HEK293 (cell line): ENCODE measurements around the gene GLRA3.

Experiments used
- CTCF ChIA-PET: fragments of 350-600 bp; formaldehyde crosslinking; extraction: SDS; loops from one replicate; lab custom pipeline; 2021; ENCODE audit warnings: antibody characterized with exemption; lab: Yijun Ruan, JAX
- POLR2A ChIA-PET: fragments of 300-600 bp; formaldehyde crosslinking; extraction: SDS; loops from one replicate; lab custom pipeline; 2020; ENCODE audit warnings: antibody characterized with exemption, inconsistent platforms; lab: Yijun Ruan, JAX
- H3K27ac ChIP-seq: fragments of 200-500 bp; sonication (Bioruptor generic); 2 replicates; pipeline ENCODE4 v1.5.1; 2014; ENCODE audit warnings: low read depth, low read length, control low read depth, inconsistent platforms; ENCODE audit errors: extremely low read depth
- H3K36me3 ChIP-seq, 2 experiments: fragments of 200-500 bp in 1 of 2; sonication (Bioruptor generic) in 1 of 2; 1 replicate in 1 of 2; 2 replicates in 1 of 2; pipeline ENCODE4 v1.5.1; 2014 to 2017; ENCODE audit warnings: inconsistent platforms in 2 of 2, low read length in 2 of 2; ENCODE audit not compliant: control insufficient read depth in 2 of 2, insufficient read depth in 1 of 2
- H3K4me1 ChIP-seq: fragments of 200-500 bp; sonication (Bioruptor generic); 2 replicates; pipeline ENCODE4 v1.5.1; 2014; ENCODE audit warnings: mild to moderate bottlenecking, low read length, inconsistent platforms; ENCODE audit not compliant: control insufficient read depth, insufficient read depth
- H3K4me3 ChIP-seq: 2 replicates; pipeline ENCODE4 v1.5.1; 2011; ENCODE audit warnings: low read depth, mild to moderate bottlenecking, control low read depth, low read length, moderate library complexity
- H3K9me3 ChIP-seq: fragments of 200-500 bp; sonication (Bioruptor generic); 2 replicates; pipeline ENCODE4 v1.5.1; 2014; ENCODE audit warnings: low read depth, low read length, inconsistent platforms; ENCODE audit not compliant: control insufficient read depth, insufficient read depth
- KLF16 ChIP-seq: fragments of 450-650 bp; formaldehyde crosslinking; IDR thresholded peaks from 2 replicates; pipeline ENCODE4 v1.5.1; 2017; ENCODE audit warnings: missing biosample characterization, missing genetic modification characterization
- KLF7 ChIP-seq: fragments of 450-650 bp; formaldehyde crosslinking; IDR thresholded peaks from 2 replicates; pipeline ENCODE4 v1.5.1; 2016; ENCODE audit warnings: missing biosample characterization, missing genetic modification characterization, borderline replicate concordance
- OVOL3 ChIP-seq: fragments of 450-650 bp; formaldehyde crosslinking; IDR thresholded peaks from 2 replicates; pipeline ENCODE4 v1.5.1; 2016; ENCODE audit warnings: missing biosample characterization, missing genetic modification characterization
- PATZ1 ChIP-seq: fragments of 450-650 bp; formaldehyde crosslinking; IDR thresholded peaks from 2 replicates; pipeline ENCODE4 v1.5.1; 2016; ENCODE audit warnings: missing biosample characterization, missing genetic modification characterization
- REPIN1 ChIP-seq: fragments of 450-650 bp; formaldehyde crosslinking; IDR thresholded peaks from 2 replicates; pipeline ENCODE4 v1.5.1; 2017; ENCODE audit warnings: missing biosample characterization, missing genetic modification characterization, low read depth
- TSHZ1 ChIP-seq: fragments of 450-650 bp; formaldehyde crosslinking; IDR thresholded peaks from 2 replicates; pipeline ENCODE4 v1.5.1; 2016; ENCODE audit warnings: missing biosample characterization, missing genetic modification characterization, borderline replicate concordance
- ZEB2 ChIP-seq: fragments of 450-650 bp; formaldehyde crosslinking; IDR thresholded peaks from 2 replicates; pipeline ENCODE4 v1.5.1; 2016; ENCODE audit warnings: missing biosample characterization, missing genetic modification characterization
- ZFP37 ChIP-seq: fragments of 450-650 bp; formaldehyde crosslinking; IDR thresholded peaks from 2 replicates; pipeline ENCODE4 v1.5.1; 2016; ENCODE audit warnings: missing biosample characterization, missing genetic modification characterization
- ZNF146 ChIP-seq: fragments of 450-650 bp; formaldehyde crosslinking; IDR thresholded peaks from 2 replicates; pipeline ENCODE4 v1.5.1; 2016; ENCODE audit warnings: missing biosample characterization, missing genetic modification characterization
- ZNF214 ChIP-seq: fragments of 450-650 bp; formaldehyde crosslinking; IDR thresholded peaks from 2 replicates; pipeline ENCODE4 v1.5.1; 2017; ENCODE audit warnings: missing biosample characterization, mild to moderate bottlenecking, missing genetic modification characterization, borderline replicate concordance
- ZNF223 ChIP-seq: fragments of 450-650 bp; formaldehyde crosslinking; IDR thresholded peaks from 2 replicates; pipeline ENCODE4 v1.5.1; 2016; ENCODE audit warnings: missing biosample characterization, missing genetic modification characterization
- ZNF26 ChIP-seq: fragments of 450-650 bp; formaldehyde crosslinking; IDR thresholded peaks from 2 replicates; pipeline ENCODE4 v1.5.1; 2016; ENCODE audit warnings: missing biosample characterization, missing genetic modification characterization
- ZNF404 ChIP-seq: fragments of 450-650 bp; formaldehyde crosslinking; IDR thresholded peaks from 2 replicates; pipeline ENCODE4 v1.5.1; 2017; ENCODE audit warnings: missing biosample characterization, missing genetic modification characterization
- ZNF423 ChIP-seq: fragments of 450-650 bp; formaldehyde crosslinking; IDR thresholded peaks from 2 replicates; pipeline ENCODE4 v1.5.1; 2016; ENCODE audit warnings: missing biosample characterization, missing genetic modification characterization
- ZNF585B ChIP-seq: fragments of 450-650 bp; formaldehyde crosslinking; IDR thresholded peaks from 2 replicates; pipeline ENCODE4 v1.5.1; 2016; ENCODE audit warnings: missing biosample characterization, missing genetic modification characterization
- ZNF747 ChIP-seq: fragments of 450-650 bp; formaldehyde crosslinking; IDR thresholded peaks from 2 replicates; pipeline ENCODE4 v1.5.1; 2016; ENCODE audit warnings: missing biosample characterization, missing genetic modification characterization
- ZNF830 ChIP-seq: fragments of 450-650 bp; IDR thresholded peaks from 2 replicates; pipeline ENCODE4 v1.5.0; 2018; ENCODE audit warnings: missing biosample characterization, missing genetic modification characterization, low read depth, mild to moderate bottlenecking, moderate library complexity
- ZNF837 ChIP-seq: fragments of 450-650 bp; formaldehyde crosslinking; IDR thresholded peaks from 2 replicates; pipeline ENCODE4 v1.5.1; 2016; ENCODE audit warnings: missing biosample characterization, missing genetic modification characterization
- ZSCAN4 ChIP-seq: fragments of 450-650 bp; formaldehyde crosslinking; IDR thresholded peaks from 2 replicates; pipeline ENCODE4 v1.5.1; 2017; ENCODE audit warnings: missing biosample characterization, missing genetic modification characterization

The GLRA3 gene

GRCh38 chr4:174658246-174658645 is 170.8 kb downstream of the GLRA3 start:
- no peak for TF ChIP-seq ZFP37 (tag by site-specific recombination)
- no peak for TF ChIP-seq ZNF585B
- CTCF ChIA-PET, result no interaction called here

GRCh38 chr4:174657472-174657871 is 171.6 kb downstream of the GLRA3 start:
- Histone ChIP-seq H3K36me3 (no peaks in the 10 kb centered on the region), H3K4me3 (no peak overlapping the region), H3K9me3 (no peaks in the 10 kb centered on the region), H3K27ac (no peak overlapping the region), H3K4me1 (no peaks in the 10 kb centered on the region)
- ChIA-PET POLR2A (no interaction called here), CTCF (no interaction called here)
- TF ChIP-seq ZNF423 (tag by site-specific recombination) (no peak), KLF16 (tag by site-specific recombination) (no peak)

More at GRCh38 chr4:174658246-174658645, 170.8 kb downstream of the GLRA3 start:
- H3K4me3 ChIP-seq, result no peak overlapping the region
- no peak overlapping the region for H3K27ac ChIP-seq
- no peaks in the 10 kb centered on the region for H3K36me3 ChIP-seq
- H3K9me3 ChIP-seq, result no peaks in the 10 kb centered on the region
- POLR2A ChIA-PET, result no interaction called here
- no peaks in the 10 kb centered on the region for H3K4me1 ChIP-seq

- no peak overlapping the region for H3K4me3 ChIP-seq
- no peaks in the 10 kb centered on the region for H3K36me3 ChIP-seq
- POLR2A ChIA-PET, result no interaction called here
- no peaks in the 10 kb centered on the region for H3K4me1 ChIP-seq
- H3K27ac ChIP-seq, result no peak overlapping the region
- TF ChIP-seq ZSCAN4 (no peak), ZNF26 (tag by site-specific recombination) (no peak), ZNF837 (tag by site-specific recombination) (no peak), PATZ1 (tag by site-specific recombination) (no peak), ZNF830 (tag by site-specific recombination) (no peak), ZNF146 (tag by site-specific recombination) (no peak), ZEB2 (tag by site-specific recombination) (no peak), ZNF214 (tag by site-specific recombination) (no peak), ZNF747 (no peak), OVOL3 (tag by site-specific recombination) (no peak), REPIN1 (tag by site-specific recombination) (no peak), KLF7 (tag by site-specific recombination) (no peak), TSHZ1 (tag by site-specific recombination) (no peak), ZNF223 (tag by site-specific recombination) (no peak), ZNF404 (no peak)
- no peaks in the 10 kb centered on the region for H3K9me3 ChIP-seq
- CTCF ChIA-PET, result no interaction called here
These were observed 174.4 kb downstream of the GLRA3 start for GRCh38 chr4:174654634-174655033.
